Erythroblast (primary cell): ENCODE data around the gene ERC2.

Experiments used
- GATA1 ChIP-seq: IDR thresholded peaks from 2 replicates; pipeline ENCODE4 v1.6.1; 2011; ENCODE audit warnings: low read depth, mild to moderate bottlenecking, control low read depth, low read length, moderate library complexity
- POLR2A ChIP-seq: IDR thresholded peaks from 2 replicates; pipeline ENCODE4 v1.6.1; 2011; ENCODE audit warnings: mild to moderate bottlenecking, low read length

DNA sequence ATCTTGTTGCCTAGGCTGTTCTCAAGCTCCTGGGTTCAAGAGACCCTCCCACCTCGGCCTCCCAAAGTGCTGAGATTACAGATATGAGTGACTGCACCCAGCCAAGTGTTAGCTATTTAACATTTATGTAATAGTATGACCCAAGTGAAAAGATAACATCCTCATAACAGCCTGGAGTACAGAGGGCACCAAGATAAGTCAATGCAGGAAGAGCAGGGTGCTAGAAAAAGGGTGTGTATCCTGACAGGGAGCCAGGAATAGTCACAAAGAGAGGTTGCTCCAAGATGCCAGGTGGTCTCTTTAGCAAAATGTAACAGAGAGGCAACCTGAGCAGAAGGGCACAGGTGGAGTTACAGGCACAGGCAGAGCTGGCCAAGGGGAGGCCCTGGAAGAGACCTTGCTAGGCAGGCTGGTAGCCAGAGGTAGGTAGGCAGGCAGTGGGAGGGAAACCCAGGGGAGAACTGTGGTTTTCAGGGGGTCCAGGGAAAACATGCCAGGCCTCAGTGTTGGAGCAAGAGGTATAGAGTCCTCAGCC lies 277.4 kb downstream of the ERC2 start:
- TF ChIP-seq GATA1, result no peak
- no peak for TF ChIP-seq POLR2A
